Right cardiac atrium (tissue), 5 donors: ENCODE results near the gene BMP7. TPM values are rescaled to one million over a fixed set of nuclear protein-coding genes. Genes with fewer than 3 reads are reported as not detected.
A peak's percentile ranks its signal among the peaks of the same experiment; 100 is the strongest.
"Not testable (repeated sequence)": the region's sequence is repeated elsewhere in the genome, so short reads cannot be mapped to it uniquely, and the experiment has no call there.

Experiments used
- ATAC-seq, 2 donors: fragments of 200-7000 bp; cut with Tn5 transposase; one replicate each; pipeline versions ENCODE4 v1.8.0 to v1.9.1; 2020; ENCODE audit warnings: moderate library complexity in 2 of 2, mild to moderate bottlenecking in 1 of 2
- DNase-seq, 3 donors: peaks; one replicate each; pipeline ENCODE4 v3.0.0-alpha.2; 2020
- H3K27ac ChIP-seq: one replicate; pipeline ENCODE4 v1.5.1; 2013; ENCODE audit warnings: mild to moderate bottlenecking, low read length, control low read depth, moderate library complexity
- H3K27me3 ChIP-seq: one replicate; pipeline ENCODE4 v1.6.1; 2013; ENCODE audit not compliant: control insufficient read depth, insufficient read depth
- H3K4me1 ChIP-seq: one replicate; pipeline ENCODE4 v1.6.1; 2013; ENCODE audit warnings: low read length; ENCODE audit not compliant: control insufficient read depth, insufficient read depth
- H3K4me3 ChIP-seq: one replicate; pipeline ENCODE4 v1.5.1; 2013; ENCODE audit warnings: low read length, control low read depth
- H3K9me3 ChIP-seq: one replicate; pipeline ENCODE4 v1.6.1; 2013; ENCODE audit warnings: low read length; ENCODE audit not compliant: control insufficient read depth
- WGBS: extraction: QIAGEN DNeasy Blood & Tissue Kit; methylation state at CpG from one replicate; pipeline ENCODE4 v1.1.7; 2013; 5-methylcytosine and 5-hydroxymethylcytosine counted together
- intact Hi-C, 4 donors: fragments of 100-400 bp; cut with DNase I; formaldehyde crosslinking; loops; one replicate each; pipeline versions ENCODE4 v1.11.0 to v1.14.0; 2022 to 2023
- polyA plus RNA-seq: library from polyadenylated mRNA; stranded (reverse); fragments of 200-250 nt; gene quantifications from one replicate; pipeline ENCODE4 v1.2.3, GENCODE V29; 2013
- total RNA-seq, 4 donors: library from RNA; stranded (reverse); fragmentation: NEBNext Ultra II Directional; extraction: Animal tissue kit (Norgen Biotek cat#: 25700); gene quantifications; one replicate each; pipeline ENCODE4 v1.2.1, GENCODE V29; 2021
- donor health status: healthy with polysubstance abuse.
- donor health status: DM: no; HTN: yes; CAD: no.
- donor health status: DM: no; HTN: no; CAD: no.
- donor health status: DM: no; HTN: yes; CAD: no; lungs with severe emphysema.
- donor health status: DM: yes; HTN: yes; CAD: no.

BMP7 gene
- total and polyA plus RNA-seq, 5 donors = 22.4 to 39.4 (median 29.7) TPM

DNA sequence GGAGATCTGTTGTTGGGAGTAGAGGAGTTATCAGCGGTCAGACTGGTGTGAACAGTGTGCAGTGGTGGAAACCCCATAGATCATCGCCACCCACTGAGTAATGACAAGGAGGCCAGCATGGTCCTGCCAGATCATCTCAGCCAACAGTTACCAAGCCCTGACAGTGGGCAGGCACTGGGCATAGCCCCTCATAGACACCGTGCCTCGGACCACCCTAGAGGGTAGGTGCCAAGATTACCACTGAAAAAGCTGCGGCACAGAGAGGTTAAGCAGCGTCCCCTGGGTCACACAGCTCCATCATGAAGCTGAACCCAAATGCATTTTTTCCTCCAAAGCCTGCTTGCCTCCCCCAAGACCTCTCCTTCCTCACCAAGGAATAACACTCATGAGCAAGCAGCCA is 21.5 kb upstream of the BMP7 start:
- peaks cover 5% of the 10 kb centered on the region for H3K4me1 ChIP-seq
- H3K27me3 ChIP-seq = no peaks in the 10 kb centered on the region
- intact Hi-C loops = no loop called here
- ATAC-seq = peak; percentile 68 to 69
- peak in 1 of 3 donors; percentile 20 for DNase-seq
- H3K27ac ChIP-seq = no peak overlapping the region
- no peaks in the 10 kb centered on the region for H3K9me3 ChIP-seq
- H3K4me3 ChIP-seq = no peak overlapping the region
- WGBS = 36% methylated on average over 6 of the region's 6 CpGs

DNA sequence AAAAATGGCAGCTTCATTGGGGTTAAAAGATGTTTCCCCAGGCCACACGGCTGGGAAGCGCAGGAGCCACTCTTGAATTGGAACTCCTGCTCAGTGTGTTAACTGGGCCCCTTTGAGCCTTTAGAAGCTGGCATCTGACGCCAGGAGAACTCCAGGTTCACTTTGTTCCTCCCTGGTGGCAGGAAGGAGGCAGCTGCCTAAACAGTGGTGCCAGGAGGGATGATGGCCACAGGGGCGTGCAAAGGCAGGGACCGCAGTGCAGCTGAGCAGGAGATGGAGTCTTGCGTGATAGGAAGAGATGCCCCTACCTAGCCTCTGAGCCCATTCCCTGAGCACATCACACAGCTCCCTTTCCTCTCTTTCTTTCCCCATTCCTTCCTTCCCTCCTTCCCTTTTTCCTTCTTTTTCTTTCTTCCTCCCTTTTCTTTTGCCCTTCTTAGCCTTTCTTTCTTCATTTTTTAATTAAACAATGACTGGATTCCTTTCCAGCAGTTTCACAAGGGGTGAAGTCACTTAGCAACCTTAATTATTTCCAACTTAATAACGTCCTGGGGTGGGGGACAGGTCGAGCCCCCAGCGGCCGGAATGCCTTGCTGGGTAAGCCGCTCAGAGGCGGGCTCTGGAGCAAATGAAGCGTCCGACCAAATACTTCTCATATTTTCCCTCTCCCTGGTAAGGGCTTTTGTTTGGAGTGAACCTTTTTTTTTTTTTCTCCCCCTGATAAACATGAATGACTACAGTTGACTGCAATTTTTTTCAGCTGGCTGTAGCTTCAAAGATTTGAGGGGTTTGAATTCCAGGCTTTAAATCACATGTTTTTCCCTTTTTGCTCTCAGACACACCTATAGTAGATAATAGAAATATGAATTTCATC is 20.8 kb upstream of the BMP7 start:
- WGBS = 34% methylated on average over 14 of the region's 14 CpGs
- H3K27me3 ChIP-seq = no peaks in the 10 kb centered on the region
- H3K27ac ChIP-seq = no peak overlapping the region
- peaks cover 5% of the 10 kb centered on the region for H3K4me1 ChIP-seq
- intact Hi-C loops = no loop called here
- ATAC-seq = no peak
- no peaks in the 10 kb centered on the region for H3K9me3 ChIP-seq
- DNase-seq = peak in 1 of 3 donors; percentile 36
- no peak overlapping the region for H3K4me3 ChIP-seq

DNA sequence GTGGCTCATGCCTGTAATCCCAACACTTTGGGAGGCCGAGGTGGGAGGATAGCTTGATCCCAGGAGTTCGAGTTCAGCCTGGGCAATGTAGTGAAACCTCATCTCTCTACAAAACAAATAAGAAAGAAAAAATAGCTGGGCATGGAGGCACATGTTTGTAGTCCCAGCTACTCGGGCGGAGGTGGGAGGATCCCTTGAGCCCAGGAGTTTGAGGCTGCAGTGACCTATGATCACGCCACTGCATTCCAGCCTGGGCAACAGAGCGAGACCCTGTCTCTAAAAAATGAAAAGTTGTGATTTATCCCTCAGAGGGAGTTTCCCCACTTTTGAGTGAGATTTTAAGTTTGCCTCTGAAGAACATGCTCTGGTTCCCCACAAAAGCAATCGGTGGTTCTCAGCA is 17.4 kb upstream of the BMP7 start:
- Histone ChIP-seq H3K4me1 (peaks cover 5% of the 10 kb centered on the region), H3K4me3 (no peak overlapping the region), H3K9me3 (no peaks in the 10 kb centered on the region), H3K27ac (no peak overlapping the region), H3K27me3 (no peaks in the 10 kb centered on the region)
- ATAC-seq (no peak), DNase-seq (no peak)
- intact Hi-C loops = no loop called here
- WGBS = 83% methylated on average over 7 of the region's 7 CpGs

DNA sequence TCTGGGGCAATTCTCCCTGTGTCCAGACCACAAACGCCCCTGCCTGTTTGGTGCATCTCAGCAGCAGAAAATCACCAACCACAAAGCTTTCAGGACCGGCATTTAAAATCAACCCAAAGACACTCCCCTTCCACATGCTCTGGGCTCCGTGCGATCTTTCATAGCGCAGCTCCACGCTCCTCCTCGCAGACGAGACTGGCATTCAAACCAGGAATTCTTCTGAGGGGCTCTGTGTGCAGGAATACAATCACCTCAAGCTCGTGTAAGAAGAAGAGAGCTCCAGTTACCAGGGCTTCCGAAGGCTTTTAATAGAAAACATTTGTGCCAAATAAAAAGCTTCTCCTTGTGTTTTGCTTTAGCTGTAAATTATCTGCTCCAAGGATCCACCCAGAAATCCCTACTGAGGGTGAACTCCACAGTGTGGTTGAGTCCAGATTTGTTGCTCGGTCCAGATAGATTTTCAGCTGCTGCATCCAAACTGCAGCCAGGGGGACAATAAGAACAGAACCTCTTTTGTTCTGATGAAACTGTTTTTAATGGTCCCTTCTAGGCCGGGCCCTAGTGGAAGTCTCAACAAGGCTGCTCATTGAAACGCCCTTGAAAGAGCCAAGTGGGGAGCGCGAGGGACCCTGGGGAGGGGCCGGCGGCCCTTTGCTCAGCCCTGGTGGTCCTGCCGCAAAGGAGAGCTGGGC is 16.4 kb upstream of the BMP7 start:
- Histone ChIP-seq H3K4me3 (no peak overlapping the region), H3K4me1 (peaks cover 1% of the 10 kb centered on the region), H3K27me3 (no peaks in the 10 kb centered on the region), H3K27ac (no peak overlapping the region), H3K9me3 (no peaks in the 10 kb centered on the region)
- 36% methylated on average over 18 of the region's 18 CpGs for WGBS
- intact Hi-C loops = no loop called here
- no peak for DNase-seq
- no peak for ATAC-seq

DNA sequence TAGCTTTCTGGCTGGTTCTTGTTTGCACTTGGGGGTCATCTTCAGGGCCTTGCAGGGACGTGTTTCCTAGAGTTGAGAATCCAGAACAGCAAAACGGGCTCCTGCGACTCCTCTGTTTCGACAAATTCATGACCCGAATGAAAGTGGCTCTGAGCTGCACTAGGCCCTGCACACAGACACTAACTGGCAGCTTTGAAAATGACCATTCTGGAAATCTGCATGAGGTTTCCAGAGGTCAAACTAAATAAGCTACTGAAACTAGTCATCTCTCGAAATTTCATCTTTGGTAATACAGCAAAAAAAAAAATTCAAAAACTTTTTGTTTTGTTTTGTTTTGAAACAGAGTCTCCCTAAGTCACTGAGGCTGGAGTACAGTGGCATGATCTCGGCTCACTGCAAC is 15.5 kb upstream of the BMP7 start:
- intact Hi-C loops = no loop called here
- ATAC-seq (no peak), DNase-seq (no peak)
- no peak overlapping the region for H3K27ac ChIP-seq
- H3K9me3 ChIP-seq = no peaks in the 10 kb centered on the region
- 84% methylated on average over 7 of the region's 7 CpGs for WGBS
- no peak overlapping the region for H3K4me3 ChIP-seq
- H3K27me3 ChIP-seq = no peaks in the 10 kb centered on the region
- H3K4me1 ChIP-seq = no peaks in the 10 kb centered on the region

DNA sequence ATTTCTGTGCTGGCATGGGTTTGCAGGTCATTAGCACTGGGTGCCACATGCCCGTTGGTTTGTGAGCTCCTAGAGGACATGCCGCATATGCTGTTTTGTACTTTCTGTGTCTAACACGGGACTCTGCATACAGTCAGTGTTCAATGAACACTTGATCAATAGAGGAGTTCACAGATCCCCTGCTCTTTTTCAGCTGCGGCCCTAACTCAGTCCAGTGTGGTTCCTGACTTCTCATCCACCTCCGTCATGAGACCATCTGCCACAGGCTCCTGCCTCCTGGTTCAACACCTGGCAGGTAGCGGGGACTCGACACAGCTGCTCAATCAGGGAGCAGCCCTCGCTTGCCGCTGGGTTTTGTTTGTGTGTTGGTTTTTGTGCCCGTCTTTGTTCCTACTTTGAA is 13.8 kb upstream of the BMP7 start:
- no peak overlapping the region for H3K27ac ChIP-seq
- 90% methylated on average over 10 of the region's 10 CpGs for WGBS
- H3K9me3 ChIP-seq = no peaks in the 10 kb centered on the region
- H3K4me1 ChIP-seq = no peaks in the 10 kb centered on the region
- H3K4me3 ChIP-seq = no peak overlapping the region
- DNase-seq = no peak
- intact Hi-C loops = no loop called here
- no peaks in the 10 kb centered on the region for H3K27me3 ChIP-seq
- no peak for ATAC-seq

DNA sequence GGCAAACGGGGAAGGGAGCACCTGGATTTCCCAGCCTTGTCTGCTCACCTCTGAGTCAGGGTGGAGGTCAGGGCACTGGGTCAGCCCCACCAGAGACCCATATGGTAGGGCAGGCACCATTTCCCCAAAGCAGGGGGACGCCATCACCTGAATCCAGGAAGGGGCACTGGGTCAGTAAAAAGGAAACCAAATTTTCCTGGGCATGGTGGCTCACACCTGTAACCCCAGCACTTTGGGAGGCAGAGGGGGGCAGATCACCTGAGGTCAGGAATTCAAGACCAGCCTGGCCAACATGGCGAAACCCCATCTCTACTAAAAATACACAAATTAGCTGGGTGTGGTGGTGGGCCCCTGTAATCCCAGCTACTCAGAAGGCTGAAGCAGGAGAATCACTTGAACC is 13.1 kb upstream of the BMP7 start:
- ATAC-seq, H3K9me3 ChIP-seq, H3K27ac ChIP-seq, H3K4me3 ChIP-seq, intact Hi-C loops, H3K4me1 ChIP-seq, H3K27me3 ChIP-seq, DNase-seq: not testable (repeated sequence)
- 82% methylated on average over 3 of the region's 3 CpGs for WGBS

DNA sequence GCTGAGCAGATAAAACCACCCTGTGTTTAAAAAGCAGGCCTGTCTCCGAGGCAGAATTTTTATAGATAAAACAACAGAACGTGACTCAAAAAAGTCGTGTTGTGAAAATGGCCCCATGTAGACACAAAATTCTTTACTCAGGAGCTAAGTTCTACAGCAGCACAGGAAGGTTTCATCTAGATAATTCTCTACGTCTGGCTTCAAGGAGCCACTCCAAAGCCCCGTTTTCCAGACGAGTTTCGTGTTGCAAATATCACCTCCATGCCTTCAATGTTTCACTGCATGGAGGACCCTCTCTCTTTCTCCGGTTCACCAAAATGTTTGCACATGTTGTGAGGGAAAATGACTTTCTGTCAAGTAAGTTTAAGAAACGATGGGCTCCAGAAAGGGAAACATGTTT is 12.0 kb upstream of the BMP7 start:
- 49% methylated on average over 9 of the region's 9 CpGs for WGBS

DNA sequence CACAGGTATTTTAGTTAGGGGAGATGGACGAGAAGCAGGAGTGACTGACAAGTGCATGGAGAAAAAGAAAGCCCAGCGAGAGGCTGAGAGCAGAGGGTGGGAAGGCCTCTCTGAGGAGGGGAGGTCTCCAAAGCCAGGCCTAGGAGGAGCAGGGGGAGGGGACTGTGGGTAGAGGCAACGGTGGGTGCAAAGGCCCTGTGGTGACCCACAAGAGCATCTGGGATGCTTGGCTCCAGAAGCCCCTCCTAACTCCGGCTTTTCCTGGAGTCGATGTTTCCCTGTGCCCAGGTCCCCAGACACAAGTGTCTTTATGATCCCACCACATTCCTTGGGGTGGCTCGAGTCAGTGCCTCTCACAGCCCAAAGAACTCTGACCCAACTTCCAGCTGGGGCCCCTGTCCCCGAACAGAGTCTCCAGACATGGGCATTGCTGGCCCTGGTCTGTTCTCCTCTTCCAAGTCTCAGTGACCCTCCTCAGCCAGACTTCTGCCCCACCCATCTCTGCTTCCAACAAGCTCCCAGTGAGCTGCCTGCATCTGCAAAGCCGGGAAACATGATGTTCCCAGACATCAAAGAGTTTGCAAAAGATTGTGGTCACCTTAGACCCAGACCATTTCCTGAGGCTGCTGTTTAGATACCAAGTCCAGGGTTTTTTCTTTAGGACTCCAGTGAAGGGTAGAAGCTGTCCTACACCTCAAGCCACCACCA is 11.1 kb upstream of the BMP7 start:
- intact Hi-C loops = no loop called here
- Histone ChIP-seq H3K27me3 (no peaks in the 10 kb centered on the region), H3K4me1 (no peaks in the 10 kb centered on the region)

More for the DNA sequence above, 12.0 kb upstream of the BMP7 start:
- ATAC-seq (no peak), DNase-seq (no peak)
- Histone ChIP-seq H3K4me3 (no peak overlapping the region), H3K27me3 (no peaks in the 10 kb centered on the region), H3K9me3 (no peaks in the 10 kb centered on the region), H3K4me1 (no peaks in the 10 kb centered on the region), H3K27ac (no peak overlapping the region)
- intact Hi-C loops = no loop called here

DNA sequence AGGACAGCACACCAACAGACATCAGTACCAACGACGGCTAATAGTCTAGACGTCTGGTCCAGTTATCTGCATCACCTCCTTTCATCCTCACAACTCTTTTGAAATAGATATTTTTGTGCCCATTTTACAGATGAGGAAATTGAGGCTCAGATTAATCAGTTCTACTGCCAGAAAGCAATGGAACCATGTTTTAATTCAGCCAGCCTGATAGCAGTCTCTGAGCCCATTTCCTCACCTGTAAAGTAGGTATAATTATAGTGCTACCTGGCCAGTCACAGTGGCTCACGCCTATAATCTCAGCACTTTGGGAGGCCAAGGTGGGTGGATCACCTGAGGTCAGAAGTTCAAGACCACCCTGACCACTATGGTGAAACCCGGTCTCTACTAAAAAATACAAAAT is 9.8 kb upstream of the BMP7 start:
- ATAC-seq (no peak), DNase-seq (no peak)
- Histone ChIP-seq H3K27ac (no peak overlapping the region), H3K27me3 (no peaks in the 10 kb centered on the region), H3K9me3 (no peaks in the 10 kb centered on the region), H3K4me1 (no peaks in the 10 kb centered on the region), H3K4me3 (no peak overlapping the region)
- intact Hi-C loops = no loop called here
- 80% methylated on average over 5 of the region's 5 CpGs for WGBS

More for the DNA sequence above, 11.1 kb upstream of the BMP7 start:
- ATAC-seq = no peak
- Histone ChIP-seq H3K4me3 (no peak overlapping the region), H3K27ac (no peak overlapping the region), H3K9me3 (no peaks in the 10 kb centered on the region)
- no peak for DNase-seq
- WGBS = 78% methylated on average over 8 of the region's 8 CpGs

DNA sequence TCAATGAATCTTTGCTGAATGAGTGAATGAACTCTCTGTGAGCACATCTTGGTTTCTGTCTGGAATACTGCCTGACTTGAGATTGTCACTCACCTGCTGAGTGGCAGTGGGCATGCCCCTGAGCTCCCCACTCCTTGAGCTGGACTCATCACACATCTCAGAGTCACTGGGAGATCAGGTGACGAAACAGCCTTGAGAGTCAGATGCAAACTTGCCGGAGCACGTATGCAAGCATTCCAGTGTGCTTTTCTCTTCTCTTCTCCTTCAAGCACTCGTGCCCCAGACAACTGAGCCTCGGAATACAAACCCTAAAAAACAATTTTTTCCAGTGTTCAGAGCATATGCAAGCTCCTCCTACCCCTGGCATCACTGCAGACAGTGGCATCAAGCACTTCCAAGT is 9.4 kb upstream of the BMP7 start:
- no peak overlapping the region for H3K4me3 ChIP-seq
- no peak overlapping the region for H3K27ac ChIP-seq
- intact Hi-C loops = no loop called here
- H3K9me3 ChIP-seq = no peaks in the 10 kb centered on the region
- H3K4me1 ChIP-seq = no peaks in the 10 kb centered on the region
- DNase-seq (no peak), ATAC-seq (no peak)
- no peaks in the 10 kb centered on the region for H3K27me3 ChIP-seq
- 60% methylated on average over 5 of the region's 5 CpGs for WGBS
